HG02943 (cell line): ENCODE results near the gene DCP2.

ENCODE experiments used
- ATAC-seq: cut with Tn5 transposase; IDR thresholded peaks from one replicate; pipeline ENCODE4 v1.9.1; 2021; ENCODE audit warnings: mild to moderate bottlenecking, low read depth, moderate library complexity; ENCODE audit not compliant: unreplicated experiment

DCP2 gene

GRCh38 chr5:112965733-112966306, 10.8 kb upstream of the DCP2 start:
- no peak for ATAC-seq

GRCh38 chr5:112967520-112968083, 9.0 kb upstream of the DCP2 start:
- ATAC-seq: no peak

- ATAC-seq: no peak
Measured at GRCh38 chr5:112968411-112969106, 8.0 kb upstream of the DCP2 start.

- no peak for ATAC-seq
Measured at GRCh38 chr5:112971276-112971675, 5.3 kb upstream of the DCP2 start.

- no peak for ATAC-seq
Measured at GRCh38 chr5:112973036-112973435, 3.6 kb upstream of the DCP2 start.

- no peak for ATAC-seq
Measured at GRCh38 chr5:112973904-112974303, 2.7 kb upstream of the DCP2 start.

- no peak for ATAC-seq
Measured at GRCh38 chr5:112974901-112975300, 1.7 kb upstream of the DCP2 start.

GRCh38 chr5:112975721-112976431, 722 bp upstream of the DCP2 start:
- peak; percentile 24 for ATAC-seq

GRCh38 chr5:112977440-112977861, 853 bp downstream of the DCP2 start:
- ATAC-seq: no peak

GRCh38 chr5:112978836-112979235, 2.2 kb downstream of the DCP2 start:
- no peak for ATAC-seq

- ATAC-seq: no peak
Measured at GRCh38 chr5:112979723-112980122, 3.1 kb downstream of the DCP2 start.

GRCh38 chr5:112983363-112983762, 6.8 kb downstream of the DCP2 start:
- no peak for ATAC-seq

GRCh38 chr5:112986224-112986623, 9.6 kb downstream of the DCP2 start:
- ATAC-seq: no peak

GRCh38 chr5:112995764-112996618, 19.4 kb downstream of the DCP2 start:
- ATAC-seq: no peak

GRCh38 chr5:112996830-112997374, 20.3 kb downstream of the DCP2 start:
- no peak for ATAC-seq

GRCh38 chr5:112998296-112998695, 21.7 kb downstream of the DCP2 start:
- no peak for ATAC-seq

GRCh38 chr5:113000466-113000865, 23.9 kb downstream of the DCP2 start:
- ATAC-seq: no peak

GRCh38 chr5:113002423-113002822, 25.8 kb downstream of the DCP2 start:
- no peak for ATAC-seq

- no peak for ATAC-seq
Measured at GRCh38 chr5:113003763-113004162, 27.2 kb downstream of the DCP2 start.

- ATAC-seq: no peak
Measured at GRCh38 chr5:113005454-113005853, 28.9 kb downstream of the DCP2 start.
